PFSK-1 (cell line): ENCODE results near the gene SPATS2L.

Experiments used
- FOXP2 ChIP-seq: optimal IDR thresholded peaks from 2 replicates; pipeline ENCODE3; 2011; ENCODE audit warnings: borderline replicate concordance, control low read depth, inconsistent platforms; ENCODE audit not compliant: insufficient read depth; ENCODE audit errors: extremely low read length, extremely low read depth
- POLR2AphosphoS5 ChIP-seq: IDR thresholded peaks from 2 replicates; pipeline ENCODE4 v1.6.1; 2012; ENCODE audit warnings: low read depth, mild to moderate bottlenecking, control low read depth, low read length, moderate library complexity
- SIN3A ChIP-seq: IDR thresholded peaks from 2 replicates; pipeline ENCODE4 v1.6.1; 2012; ENCODE audit warnings: mild to moderate bottlenecking, low read length, moderate library complexity, borderline replicate concordance; ENCODE audit not compliant: insufficient read depth
- TAF1 ChIP-seq: IDR thresholded peaks from 2 replicates; pipeline ENCODE4 v1.6.1; 2012; ENCODE audit warnings: low read length, control low read depth, borderline replicate concordance; ENCODE audit not compliant: insufficient read depth
- TF ChIP-seq, protein P1 (sequence below), 2 experiments: IDR thresholded peaks; 2 replicates each; pipeline versions ENCODE4 v1.6.1 to v1.8.0; 2011 to 2012; ENCODE audit warnings: low read depth in 2 of 2, low read length in 2 of 2, control low read depth in 1 of 2, inconsistent platforms in 1 of 2, mild to moderate bottlenecking in 1 of 2, moderate library complexity in 1 of 2; ENCODE audit not compliant: insufficient read depth in 1 of 2

The SPATS2L gene

GRCh38 chr2:200461846-200462710 lies 155.6 kb downstream of the SPATS2L start:
- TF ChIP-seq TAF1 (no peak), FOXP2 (no peak), POLR2AphosphoS5 (no peak), SIN3A (no peak)
- TF ChIP-seq, protein P1, sequence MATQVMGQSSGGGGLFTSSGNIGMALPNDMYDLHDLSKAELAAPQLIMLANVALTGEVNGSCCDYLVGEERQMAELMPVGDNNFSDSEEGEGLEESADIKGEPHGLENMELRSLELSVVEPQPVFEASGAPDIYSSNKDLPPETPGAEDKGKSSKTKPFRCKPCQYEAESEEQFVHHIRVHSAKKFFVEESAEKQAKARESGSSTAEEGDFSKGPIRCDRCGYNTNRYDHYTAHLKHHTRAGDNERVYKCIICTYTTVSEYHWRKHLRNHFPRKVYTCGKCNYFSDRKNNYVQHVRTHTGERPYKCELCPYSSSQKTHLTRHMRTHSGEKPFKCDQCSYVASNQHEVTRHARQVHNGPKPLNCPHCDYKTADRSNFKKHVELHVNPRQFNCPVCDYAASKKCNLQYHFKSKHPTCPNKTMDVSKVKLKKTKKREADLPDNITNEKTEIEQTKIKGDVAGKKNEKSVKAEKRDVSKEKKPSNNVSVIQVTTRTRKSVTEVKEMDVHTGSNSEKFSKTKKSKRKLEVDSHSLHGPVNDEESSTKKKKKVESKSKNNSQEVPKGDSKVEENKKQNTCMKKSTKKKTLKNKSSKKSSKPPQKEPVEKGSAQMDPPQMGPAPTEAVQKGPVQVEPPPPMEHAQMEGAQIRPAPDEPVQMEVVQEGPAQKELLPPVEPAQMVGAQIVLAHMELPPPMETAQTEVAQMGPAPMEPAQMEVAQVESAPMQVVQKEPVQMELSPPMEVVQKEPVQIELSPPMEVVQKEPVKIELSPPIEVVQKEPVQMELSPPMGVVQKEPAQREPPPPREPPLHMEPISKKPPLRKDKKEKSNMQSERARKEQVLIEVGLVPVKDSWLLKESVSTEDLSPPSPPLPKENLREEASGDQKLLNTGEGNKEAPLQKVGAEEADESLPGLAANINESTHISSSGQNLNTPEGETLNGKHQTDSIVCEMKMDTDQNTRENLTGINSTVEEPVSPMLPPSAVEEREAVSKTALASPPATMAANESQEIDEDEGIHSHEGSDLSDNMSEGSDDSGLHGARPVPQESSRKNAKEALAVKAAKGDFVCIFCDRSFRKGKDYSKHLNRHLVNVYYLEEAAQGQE (IDR thresholded peaks at IDR 0.05; ENCODE audit: insufficient read depth in 1 of 2, low read depth in 2 of 2, low read length in 2 of 2) = no peak

DNA sequence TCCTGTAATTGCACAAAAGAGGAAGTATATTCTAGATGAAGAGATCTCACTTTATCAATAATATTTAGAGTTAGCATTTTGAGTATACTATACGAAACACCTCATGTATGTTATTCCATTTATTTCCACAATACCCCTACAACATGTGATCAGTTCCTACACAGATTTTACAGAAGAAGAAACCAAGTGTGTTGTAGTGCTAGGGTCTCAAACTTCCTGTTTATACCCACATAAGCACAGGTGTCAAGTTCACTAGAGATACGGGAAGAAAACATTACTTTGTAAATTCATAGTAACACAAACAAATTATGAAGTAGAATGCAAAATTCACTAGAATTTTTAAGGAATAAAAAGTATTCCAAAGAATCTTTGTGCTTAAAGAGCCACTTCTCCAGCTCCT lies 157.0 kb downstream of the SPATS2L start:
- no peak for TF ChIP-seq POLR2AphosphoS5
- TF ChIP-seq, protein P1 (IDR thresholded peaks at IDR 0.05; ENCODE audit: insufficient read depth in 1 of 2, low read depth in 2 of 2, low read length in 2 of 2) = no peak
- TF ChIP-seq TAF1 = no peak
- TF ChIP-seq FOXP2 = no peak
- no peak for TF ChIP-seq SIN3A

DNA sequence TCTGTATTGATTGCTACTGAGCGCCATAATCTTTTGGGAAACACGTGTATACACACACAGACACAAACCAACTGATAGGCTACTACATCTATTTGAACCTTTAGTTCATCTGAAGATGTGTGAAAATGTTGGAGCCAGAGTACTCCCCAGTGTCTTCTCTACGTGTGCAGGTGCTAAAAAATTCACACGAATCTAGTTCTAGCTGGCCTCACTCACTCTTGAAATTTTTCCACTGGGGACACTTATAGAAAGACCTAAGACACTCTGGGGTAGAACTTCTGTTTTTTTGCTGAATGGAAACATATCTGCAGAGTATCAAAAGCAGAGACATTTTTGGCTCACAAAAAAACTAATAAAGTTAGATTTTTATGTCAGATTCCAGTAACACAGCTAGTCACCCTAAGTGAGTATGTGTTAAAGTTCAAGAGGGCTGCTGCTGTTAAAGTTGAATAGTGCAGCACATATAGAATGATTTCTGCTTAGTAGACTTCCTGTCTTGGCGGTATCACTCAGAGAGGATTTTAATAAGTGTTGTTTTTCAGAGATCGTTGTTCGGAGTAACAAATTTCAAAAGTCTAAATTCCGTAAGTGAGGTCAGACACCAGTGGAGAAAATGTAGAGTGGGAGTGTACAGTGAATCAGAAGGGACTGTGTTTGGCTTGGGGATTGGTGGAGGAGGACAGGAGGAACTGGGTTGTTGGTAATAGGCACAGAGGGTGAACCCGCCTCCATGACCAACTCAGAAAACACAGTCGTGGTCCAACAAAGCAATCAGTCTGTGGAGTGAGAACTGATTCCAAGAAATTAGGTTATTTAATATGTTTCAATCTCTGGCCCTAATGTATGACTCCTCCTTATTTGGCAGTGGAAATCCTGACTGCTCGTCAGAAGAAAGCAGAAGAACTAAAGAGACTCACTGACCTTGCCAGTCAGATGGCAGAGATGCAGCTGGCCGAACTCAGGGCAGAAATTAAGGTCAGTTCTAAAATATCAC lies 160.2 kb downstream of the SPATS2L start:
- TF ChIP-seq POLR2AphosphoS5 (no peak), SIN3A (no peak)

- TF ChIP-seq FOXP2 (no peak), TAF1 (no peak), POLR2AphosphoS5 (no peak), SIN3A (no peak)
- TF ChIP-seq, protein P1 (IDR thresholded peaks at IDR 0.05; ENCODE audit: insufficient read depth in 1 of 2, low read depth in 2 of 2, low read length in 2 of 2) = no peak
These were observed 161.6 kb downstream of the SPATS2L start for GRCh38 chr2:200467806-200468681.
